ENCODE results near the gene C14orf180. TPM values are rescaled to one million over a fixed set of nuclear protein-coding genes. Genes with fewer than 3 reads are reported as not detected.

Gene C14orf180
- polyA plus RNA-seq, 3 donors, result not detected

DNA sequence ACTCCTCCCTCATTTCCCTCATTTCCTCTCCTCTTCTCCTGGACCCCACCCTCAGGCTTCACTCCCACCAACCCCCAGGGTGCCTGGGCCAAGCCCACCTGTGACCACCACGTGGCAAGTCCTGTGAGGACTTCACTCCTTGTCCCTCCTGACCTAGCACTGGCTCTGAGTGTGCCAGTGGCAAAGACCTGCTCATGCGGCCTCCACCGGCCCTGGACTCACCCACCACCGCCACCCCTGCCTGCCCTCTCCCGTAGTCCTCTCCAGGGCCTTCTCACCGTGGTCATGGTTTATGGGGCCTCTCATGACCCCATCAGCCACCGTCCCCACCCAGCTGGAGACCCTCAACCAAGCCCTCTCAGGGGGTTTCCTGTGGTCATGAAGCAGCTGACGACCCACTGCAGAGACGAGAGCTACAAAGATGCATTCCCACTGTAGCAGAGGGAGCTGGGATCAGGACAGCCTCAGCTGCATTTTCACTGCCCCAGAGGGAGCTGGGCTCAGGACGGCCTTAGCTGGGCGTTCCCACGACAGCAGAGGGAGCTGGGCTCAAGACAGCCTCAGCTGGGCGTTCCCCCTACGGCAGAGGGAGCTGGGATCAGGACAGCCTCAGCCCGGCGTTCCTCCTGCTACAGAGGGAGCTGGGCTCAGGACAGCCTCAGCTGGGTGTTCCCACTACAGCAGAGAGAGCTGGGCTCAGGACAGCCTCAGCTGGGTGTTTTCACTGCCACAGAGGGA is 3.2 kb upstream of the C14orf180 start:
- WGBS (ENCODE audit: insufficient coverage), result 82% methylated on average over 15 of the region's 16 CpGs

DNA sequence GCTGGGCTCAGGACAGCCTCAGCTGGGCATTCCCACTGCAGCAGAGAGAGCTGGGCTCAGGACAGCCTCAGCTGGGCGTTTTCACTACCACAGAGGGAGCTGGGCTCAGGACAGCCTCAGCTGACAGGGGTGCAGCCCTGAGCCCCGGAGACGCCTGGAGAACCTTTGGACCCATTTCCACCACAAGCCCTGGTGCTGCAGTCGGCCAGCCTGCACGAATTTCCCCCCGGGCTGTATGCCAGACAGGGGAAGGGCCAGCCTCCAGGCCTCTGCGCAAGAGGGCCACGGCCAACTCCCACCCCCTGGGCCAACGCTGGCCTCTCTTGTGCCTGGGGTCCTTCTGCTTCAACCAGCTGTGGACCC is 2.6 kb upstream of the C14orf180 start:
- DNase-seq, result no peak
- H3K9ac ChIP-seq (ENCODE audit: insufficient read depth, low read length, poor library complexity, severe bottlenecking), result no peak overlapping the region
- Mint-ChIP-seq H3K27me3 (ENCODE audit: low read depth in 3 of 3) (peaks cover 0 to 6% (median 2%) of the 10 kb centered on the region in 3 donors), H3K36me3 (no peaks in the 10 kb centered on the region), H3K4me1 (no peaks in the 10 kb centered on the region), H3K9me3 (no peaks in the 10 kb centered on the region), H3K4me3 (no peak overlapping the region), H3K27ac (no peak overlapping the region)
- H3K4me3 ChIP-seq (replicated peaks in 1 of 3; ENCODE audit: low read depth in 2 of 3, low read length in 3 of 3), result no peak overlapping the region
- no peaks in the 10 kb centered on the region for H3K4me1 ChIP-seq (ENCODE audit: control insufficient read depth in 1 of 2, insufficient read depth in 2 of 2, low read length in 2 of 2)
- no peak overlapping the region for H3K27ac ChIP-seq (ENCODE audit: low read depth in 1 of 2, low read length in 2 of 2)
- no peaks in the 10 kb centered on the region for H3K36me3 ChIP-seq (replicated peaks in 1 of 2; ENCODE audit: control insufficient read depth in 1 of 2, insufficient read depth in 2 of 2, low read length in 2 of 2)
- 88% methylated on average over 8 of the region's 9 CpGs for WGBS (ENCODE audit: insufficient coverage)
- H2AFZ ChIP-seq (ENCODE audit: insufficient read depth, low read depth, low read length, poor library complexity, severe bottlenecking), result no peak overlapping the region
- H3K9me3 ChIP-seq (replicated peaks in 1 of 2; ENCODE audit: control insufficient read depth in 1 of 2, insufficient read depth in 1 of 2, low read length in 2 of 2), result no peaks in the 10 kb centered on the region
- H4K20me1 ChIP-seq (ENCODE audit: insufficient read depth, low read length), result no peaks in the 10 kb centered on the region
- no peaks in the 10 kb centered on the region for H3K27me3 ChIP-seq (ENCODE audit: control insufficient read depth in 2 of 2, insufficient read depth in 2 of 2, low read length in 2 of 2)
- intact Hi-C loops (cut with micrococcal nuclease), result no loop called here
- TF ChIP-seq, protein P1, sequence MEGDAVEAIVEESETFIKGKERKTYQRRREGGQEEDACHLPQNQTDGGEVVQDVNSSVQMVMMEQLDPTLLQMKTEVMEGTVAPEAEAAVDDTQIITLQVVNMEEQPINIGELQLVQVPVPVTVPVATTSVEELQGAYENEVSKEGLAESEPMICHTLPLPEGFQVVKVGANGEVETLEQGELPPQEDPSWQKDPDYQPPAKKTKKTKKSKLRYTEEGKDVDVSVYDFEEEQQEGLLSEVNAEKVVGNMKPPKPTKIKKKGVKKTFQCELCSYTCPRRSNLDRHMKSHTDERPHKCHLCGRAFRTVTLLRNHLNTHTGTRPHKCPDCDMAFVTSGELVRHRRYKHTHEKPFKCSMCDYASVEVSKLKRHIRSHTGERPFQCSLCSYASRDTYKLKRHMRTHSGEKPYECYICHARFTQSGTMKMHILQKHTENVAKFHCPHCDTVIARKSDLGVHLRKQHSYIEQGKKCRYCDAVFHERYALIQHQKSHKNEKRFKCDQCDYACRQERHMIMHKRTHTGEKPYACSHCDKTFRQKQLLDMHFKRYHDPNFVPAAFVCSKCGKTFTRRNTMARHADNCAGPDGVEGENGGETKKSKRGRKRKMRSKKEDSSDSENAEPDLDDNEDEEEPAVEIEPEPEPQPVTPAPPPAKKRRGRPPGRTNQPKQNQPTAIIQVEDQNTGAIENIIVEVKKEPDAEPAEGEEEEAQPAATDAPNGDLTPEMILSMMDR (IDR thresholded peaks at IDR 0.05), result no peak
- H3K79me2 ChIP-seq (ENCODE audit: insufficient read depth, low read length), result no peaks in the 10 kb centered on the region
- no peak overlapping the region for H3K4me2 ChIP-seq (replicated peaks; ENCODE audit: extremely low read depth, low read length, poor library complexity, severe bottlenecking)

More for the DNA sequence above, 3.2 kb upstream of the C14orf180 start:
- Histone ChIP-seq H3K27ac (ENCODE audit: low read depth in 1 of 2, low read length in 2 of 2) (no peak overlapping the region), H3K4me1 (ENCODE audit: control insufficient read depth in 1 of 2, insufficient read depth in 2 of 2, low read length in 2 of 2) (no peaks in the 10 kb centered on the region), H3K79me2 (ENCODE audit: insufficient read depth, low read length) (no peaks in the 10 kb centered on the region), H3K9me3 (replicated peaks in 1 of 2; ENCODE audit: control insufficient read depth in 1 of 2, insufficient read depth in 1 of 2, low read length in 2 of 2) (no peaks in the 10 kb centered on the region), H3K36me3 (replicated peaks in 1 of 2; ENCODE audit: control insufficient read depth in 1 of 2, insufficient read depth in 2 of 2, low read length in 2 of 2) (no peaks in the 10 kb centered on the region), H3K27me3 (ENCODE audit: control insufficient read depth in 2 of 2, insufficient read depth in 2 of 2, low read length in 2 of 2) (no peaks in the 10 kb centered on the region), H3K4me3 (replicated peaks in 1 of 3; ENCODE audit: low read depth in 2 of 3, low read length in 3 of 3) (no peak overlapping the region), H4K20me1 (ENCODE audit: insufficient read depth, low read length) (no peaks in the 10 kb centered on the region), H2AFZ (ENCODE audit: insufficient read depth, low read depth, low read length, poor library complexity, severe bottlenecking) (no peak overlapping the region), H3K9ac (ENCODE audit: insufficient read depth, low read length, poor library complexity, severe bottlenecking) (no peak overlapping the region), H3K4me2 (replicated peaks; ENCODE audit: extremely low read depth, low read length, poor library complexity, severe bottlenecking) (no peak overlapping the region)
- intact Hi-C loops (cut with micrococcal nuclease), result no loop called here
- H3K27me3 Mint-ChIP-seq (ENCODE audit: low read depth in 3 of 3), result peaks cover 0 to 6% (median 2%) of the 10 kb centered on the region in 3 donors
- H3K36me3 Mint-ChIP-seq, result no peaks in the 10 kb centered on the region
- DNase-seq, result no peak
- H3K9me3 Mint-ChIP-seq, result no peaks in the 10 kb centered on the region
- H3K27ac Mint-ChIP-seq, result no peak overlapping the region
- H3K4me1 Mint-ChIP-seq, result no peaks in the 10 kb centered on the region
- TF ChIP-seq, protein P1 (IDR thresholded peaks at IDR 0.05), result no peak
- no peak overlapping the region for H3K4me3 Mint-ChIP-seq

All from CD14-positive monocyte (primary cell).